Activated CD4-positive, CD25-positive, alpha-beta regulatory T cell treated with anti-CD3 and anti-CD28 coated beads, Interleukin-2, amount 50 U/mL, for 24 hours (primary cell): ENCODE measurements around the gene ULK1.

Experiments
- ATAC-seq, 2 donors: fragments of 150-1000 bp; cut with Tn5 transposase; one replicate each; pipeline ENCODE4 v1.10.0; 2021; ENCODE audit warnings: mild to moderate bottlenecking in 1 of 2, moderate library complexity in 1 of 2

The ULK1 gene

DNA sequence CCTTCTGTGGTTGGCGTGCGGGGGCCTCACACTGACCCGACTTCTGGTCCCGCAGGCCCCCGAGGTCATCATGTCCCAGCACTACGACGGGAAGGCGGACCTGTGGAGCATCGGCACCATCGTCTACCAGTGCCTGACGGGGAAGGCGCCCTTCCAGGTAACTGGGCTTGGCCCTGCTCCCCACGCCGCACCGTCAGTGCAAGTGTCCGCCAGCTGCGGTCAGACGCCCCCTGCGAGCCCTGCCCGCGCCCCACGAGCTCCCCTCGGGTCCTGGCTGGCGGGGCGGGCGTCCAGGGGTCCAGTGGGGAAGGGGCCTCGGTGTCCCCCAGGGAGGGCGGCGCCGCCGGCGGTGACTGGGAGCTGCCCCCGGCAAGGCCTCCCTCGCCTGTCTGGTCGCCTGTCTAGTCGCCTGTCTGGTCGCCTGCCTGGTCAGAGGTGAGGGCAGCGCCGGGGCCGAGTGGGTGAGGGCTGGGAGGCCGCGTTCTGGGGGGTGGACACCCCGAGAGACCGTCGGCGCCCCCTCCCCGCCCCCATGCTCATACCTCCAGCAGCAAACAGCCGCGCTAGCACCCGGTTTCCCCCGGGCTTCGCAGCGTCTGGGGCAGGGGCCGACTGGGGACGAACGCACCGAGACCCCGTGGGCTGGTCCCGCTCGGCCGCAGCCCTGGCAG is 14.8 kb downstream of the ULK1 start:
- no peak for ATAC-seq

DNA sequence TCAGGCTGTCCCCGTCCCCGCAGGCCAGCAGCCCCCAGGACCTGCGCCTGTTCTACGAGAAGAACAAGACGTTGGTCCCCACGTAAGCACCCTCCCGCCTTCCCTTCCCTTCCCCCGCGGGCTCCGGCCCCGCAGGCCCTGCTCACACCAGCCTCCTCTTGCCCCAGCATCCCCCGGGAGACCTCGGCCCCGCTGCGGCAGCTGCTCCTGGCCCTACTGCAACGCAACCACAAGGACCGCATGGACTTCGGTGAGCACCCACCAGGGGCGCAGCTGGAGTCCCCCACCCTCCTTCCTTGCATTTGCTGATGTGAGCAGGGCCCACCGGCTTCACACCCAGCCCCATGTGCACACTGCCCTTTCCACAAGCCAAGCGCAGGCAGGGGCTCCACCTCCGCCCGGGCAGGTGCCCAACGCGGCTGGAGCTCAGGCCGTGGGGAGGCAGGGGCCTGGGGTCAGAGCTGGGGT is 15.4 kb downstream of the ULK1 start:
- no peak for ATAC-seq

DNA sequence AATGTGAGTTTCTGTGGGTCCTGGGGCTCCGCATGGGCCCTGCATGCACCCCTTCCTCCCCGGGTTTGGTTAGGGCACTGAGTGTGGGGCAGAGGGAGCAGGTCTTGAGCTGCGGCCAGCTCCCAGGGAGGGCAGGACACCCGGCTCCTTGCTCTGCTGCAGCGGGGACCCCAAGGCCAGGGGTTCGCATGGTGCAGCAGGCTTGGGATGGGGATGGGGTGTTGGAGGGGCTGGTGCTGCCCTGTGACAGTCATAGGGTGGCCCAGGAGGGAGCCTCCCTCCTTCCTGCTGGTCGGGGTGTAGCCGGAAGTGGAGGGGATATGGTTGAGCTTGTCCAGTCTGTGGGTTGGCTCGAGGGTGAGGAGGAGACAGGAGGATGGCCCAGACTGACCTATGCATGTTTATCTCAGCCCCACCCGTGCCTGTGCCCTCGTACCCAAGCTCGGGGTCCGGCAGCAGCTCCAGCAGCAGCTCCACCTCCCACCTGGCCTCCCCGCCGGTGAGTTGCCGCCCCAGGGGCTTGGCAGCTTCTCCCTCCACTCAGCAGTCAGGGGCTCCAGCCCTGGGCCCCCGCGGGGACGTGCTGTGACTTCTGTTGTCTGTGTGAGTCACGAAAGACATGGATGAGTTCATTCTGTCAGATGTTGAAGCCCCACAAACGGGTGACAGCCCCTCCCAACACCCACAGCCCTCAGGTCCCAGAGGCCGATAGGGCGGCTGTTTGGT is 16.0 kb downstream of the ULK1 start:
- ATAC-seq = no peak

DNA sequence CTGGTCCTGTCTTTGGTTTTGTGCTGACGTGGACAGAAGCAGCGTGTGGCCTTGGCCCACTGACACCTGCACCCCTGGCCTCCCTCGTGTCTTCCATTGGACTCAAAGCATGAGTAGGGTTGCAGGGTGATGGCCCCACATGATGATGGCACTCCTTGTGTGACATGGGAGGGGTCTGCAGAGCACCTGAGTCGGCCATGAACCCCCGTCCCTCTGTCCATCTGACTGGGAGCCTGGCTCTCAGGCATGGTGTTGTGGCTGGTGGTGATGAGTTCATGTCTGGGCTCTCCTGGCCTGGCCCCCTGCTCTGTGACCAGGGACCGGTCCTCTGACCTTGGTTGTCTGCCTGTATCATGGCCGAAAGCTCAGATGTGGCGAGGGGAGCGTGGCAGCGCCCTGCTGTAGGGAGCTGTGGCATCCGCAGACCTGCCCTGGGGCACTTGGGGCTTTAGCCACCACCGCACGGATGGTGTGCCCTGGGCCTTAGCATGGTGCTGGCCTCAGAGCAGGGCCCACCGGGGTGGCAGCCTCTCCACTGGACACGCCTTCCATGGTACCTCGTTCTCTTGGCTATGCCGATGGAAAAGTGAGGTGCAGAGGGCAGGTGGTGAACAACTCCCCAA is 16.7 kb downstream of the ULK1 start:
- ATAC-seq = no peak

DNA sequence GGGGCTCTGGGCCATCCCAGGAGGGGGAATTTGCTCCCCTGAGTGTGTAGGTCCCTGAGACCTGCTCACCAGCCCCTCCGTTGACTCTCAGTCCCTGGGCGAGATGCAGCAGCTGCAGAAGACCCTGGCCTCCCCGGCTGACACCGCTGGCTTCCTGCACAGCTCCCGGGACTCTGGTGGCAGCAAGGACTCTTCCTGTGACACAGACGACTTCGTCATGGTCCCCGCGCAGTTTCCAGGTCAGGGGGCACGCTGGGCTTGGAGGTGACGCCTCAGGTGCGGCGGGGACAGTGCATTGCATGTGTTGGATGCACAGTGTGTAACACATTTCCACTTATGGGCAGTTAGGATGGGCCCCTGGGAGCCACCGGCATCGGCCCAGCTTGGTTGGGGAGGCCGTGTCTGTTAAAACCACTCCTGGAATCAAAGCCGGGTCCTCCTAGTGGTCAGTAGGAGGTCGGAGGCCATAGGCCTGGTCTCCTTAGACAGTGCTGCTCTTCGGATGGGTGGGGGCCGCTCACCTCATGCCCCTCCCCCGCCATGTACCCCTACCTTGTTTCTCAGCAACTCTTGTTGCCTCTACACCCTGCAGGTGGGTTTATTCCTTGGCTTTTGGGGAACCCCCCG is 17.5 kb downstream of the ULK1 start:
- ATAC-seq = no peak

DNA sequence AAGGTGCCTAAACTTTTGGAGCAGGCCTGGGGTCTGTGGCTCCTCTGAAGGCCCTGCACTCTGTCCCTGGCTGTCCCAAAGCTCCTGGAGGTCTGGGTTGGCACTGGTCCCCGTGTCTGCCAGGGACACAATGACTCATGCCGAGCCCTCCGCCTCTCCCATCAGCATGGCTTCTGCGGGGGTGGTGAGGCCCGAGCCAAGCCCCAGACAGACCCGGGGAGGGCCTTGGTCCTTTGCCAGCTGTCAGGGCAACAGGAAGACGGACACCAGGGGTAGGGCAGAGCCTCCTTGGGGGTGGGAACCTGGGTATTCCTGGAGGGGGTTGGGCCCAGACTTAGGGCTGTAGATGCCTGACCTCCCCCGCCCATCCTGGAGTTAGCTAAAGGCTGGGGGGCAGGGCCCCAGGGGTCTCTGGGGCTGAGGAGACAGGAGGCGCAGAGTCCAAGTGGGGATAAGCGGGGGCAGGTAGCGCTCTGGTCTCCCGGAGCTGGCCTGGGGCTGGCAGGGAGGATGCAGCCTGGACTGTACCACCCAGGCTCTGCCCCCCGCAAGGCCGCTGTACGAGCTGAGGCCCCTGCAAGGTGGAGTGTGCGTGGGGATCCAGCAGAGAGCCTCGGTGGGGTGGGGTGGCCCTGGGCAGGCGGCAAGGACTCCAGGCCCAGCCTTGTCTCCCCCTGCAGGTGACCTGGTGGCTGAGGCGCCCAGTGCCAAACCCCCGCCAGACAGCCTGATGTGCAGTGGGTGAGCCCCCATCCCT is 18.3 kb downstream of the ULK1 start:
- ATAC-seq = no peak

DNA sequence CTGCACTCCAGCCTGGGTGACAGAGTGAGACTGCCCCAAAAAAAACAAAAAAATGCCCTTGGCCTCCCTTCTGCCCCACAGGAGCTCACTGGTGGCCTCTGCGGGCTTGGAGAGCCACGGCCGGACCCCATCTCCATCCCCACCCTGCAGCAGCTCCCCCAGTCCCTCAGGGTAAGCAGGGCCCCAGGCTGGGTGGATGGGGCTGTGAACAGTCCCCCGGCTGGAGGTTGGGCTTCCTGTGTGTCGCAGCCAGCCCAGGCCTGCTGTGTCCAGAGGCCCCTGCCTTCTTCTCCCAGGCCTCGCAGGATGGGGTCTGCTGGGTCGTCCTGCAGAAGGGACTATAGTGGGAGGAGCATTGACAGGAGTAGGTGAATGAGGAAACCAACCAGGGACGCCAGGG is 19.2 kb downstream of the ULK1 start:
- ATAC-seq = no peak

DNA sequence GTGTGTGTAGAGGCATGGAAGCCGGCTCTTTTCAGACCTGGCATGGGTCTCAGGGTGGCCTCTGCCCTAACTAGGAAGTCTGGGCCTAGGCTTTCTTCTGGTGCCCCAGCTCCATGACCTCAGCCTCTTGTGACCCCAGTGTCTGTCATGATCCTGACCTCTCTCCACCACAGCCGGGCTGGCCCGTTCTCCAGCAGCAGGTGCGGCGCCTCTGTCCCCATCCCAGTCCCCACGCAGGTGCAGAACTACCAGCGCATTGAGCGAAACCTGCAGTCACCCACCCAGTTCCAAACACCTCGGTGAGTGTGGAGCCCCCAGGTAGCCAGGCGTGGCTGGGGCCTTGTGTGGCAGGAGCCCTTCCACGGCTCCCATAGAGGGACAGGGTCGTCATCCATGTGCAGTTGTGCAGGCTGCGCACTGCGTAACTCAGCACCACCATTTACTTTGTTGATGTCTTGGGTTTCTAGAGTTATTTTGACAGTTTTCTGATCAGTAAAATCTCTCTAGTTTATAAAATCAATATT is 19.8 kb downstream of the ULK1 start:
- no peak for ATAC-seq

DNA sequence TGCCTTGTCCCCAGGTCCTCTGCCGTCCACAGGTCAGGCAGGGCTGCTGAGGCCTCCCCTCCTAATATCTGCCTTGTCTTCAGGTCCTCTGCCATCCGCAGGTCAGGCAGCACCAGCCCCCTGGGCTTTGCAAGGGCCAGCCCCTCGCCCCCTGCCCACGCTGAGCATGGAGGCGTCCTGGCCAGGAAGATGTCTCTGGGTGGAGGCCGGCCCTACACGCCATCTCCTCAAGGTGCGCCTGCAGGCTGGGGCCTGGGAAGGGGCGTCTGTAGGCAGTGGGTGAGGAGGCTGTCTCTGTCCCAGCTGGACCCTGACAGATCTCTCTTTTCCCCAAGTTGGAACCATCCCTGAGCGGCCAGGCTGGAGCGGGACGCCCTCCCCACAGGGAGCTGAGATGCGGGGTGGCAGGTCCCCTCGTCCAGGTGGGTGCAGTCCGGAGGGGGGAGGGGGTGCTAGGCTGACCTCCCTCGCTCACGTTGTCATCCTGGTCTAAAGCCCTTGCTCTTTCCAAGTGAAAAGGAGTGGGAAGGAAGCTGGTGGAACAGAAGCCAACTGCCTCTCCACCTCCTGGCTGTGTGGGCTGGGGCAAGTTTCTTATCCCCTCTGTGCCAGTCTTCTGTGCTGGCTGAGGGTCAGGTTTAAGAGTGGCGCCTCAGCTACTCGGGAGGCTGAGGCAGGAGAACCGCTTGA is 20.7 kb downstream of the ULK1 start:
- ATAC-seq = no peak

DNA sequence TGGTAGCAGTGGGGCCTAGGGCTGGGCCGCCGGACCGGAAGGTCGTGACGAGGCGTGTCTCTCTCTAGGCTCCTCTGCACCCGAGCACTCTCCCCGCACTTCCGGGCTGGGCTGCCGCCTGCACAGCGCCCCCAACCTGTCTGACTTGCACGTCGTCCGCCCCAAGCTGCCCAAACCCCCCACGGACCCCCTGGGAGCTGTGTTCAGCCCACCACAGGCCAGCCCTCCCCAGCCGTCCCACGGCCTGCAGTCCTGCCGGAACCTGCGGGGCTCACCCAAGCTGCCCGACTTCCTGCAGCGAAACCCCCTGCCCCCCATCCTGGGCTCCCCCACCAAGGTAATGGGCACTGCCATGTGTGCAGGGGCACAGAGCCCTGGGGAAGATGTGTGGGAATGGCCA is 21.4 kb downstream of the ULK1 start:
- ATAC-seq = no peak

DNA sequence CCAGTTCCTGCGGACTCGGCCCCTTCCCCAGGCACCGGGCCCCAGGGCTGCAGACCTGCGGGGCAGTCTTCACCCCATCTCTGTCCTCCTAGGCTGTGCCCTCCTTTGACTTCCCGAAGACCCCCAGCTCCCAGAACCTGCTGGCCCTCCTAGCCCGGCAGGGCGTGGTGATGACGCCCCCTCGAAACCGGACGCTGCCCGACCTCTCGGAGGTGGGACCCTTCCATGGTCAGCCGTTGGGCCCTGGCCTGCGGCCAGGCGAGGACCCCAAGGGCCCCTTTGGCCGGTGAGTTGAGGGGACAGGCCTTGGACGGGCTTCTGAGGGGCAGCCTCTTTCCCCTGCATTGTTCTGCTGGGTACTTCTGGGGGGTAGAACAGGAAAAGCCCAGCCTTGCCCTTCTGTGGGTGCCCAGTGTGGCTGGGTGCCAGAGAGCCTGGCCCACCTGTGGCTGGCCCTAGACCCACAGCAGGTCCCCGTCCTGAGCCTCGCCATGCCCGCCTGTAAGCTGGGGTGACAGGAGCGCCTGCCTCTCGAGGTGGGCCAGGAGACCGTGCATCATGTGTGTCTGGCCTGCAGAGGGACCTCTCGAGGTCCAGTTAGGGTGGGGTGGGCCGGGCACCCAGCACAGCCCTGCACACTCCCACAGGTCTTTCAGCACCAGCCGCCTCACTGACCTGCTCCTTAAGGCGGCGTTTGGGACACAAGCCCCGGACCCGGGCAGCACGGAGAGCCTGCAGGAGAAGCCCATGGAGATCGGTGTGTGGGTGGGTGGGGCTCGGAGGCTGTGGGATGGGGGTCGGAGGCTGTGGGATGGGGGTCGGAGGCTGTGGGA is 22.1 kb downstream of the ULK1 start:
- no peak for ATAC-seq

DNA sequence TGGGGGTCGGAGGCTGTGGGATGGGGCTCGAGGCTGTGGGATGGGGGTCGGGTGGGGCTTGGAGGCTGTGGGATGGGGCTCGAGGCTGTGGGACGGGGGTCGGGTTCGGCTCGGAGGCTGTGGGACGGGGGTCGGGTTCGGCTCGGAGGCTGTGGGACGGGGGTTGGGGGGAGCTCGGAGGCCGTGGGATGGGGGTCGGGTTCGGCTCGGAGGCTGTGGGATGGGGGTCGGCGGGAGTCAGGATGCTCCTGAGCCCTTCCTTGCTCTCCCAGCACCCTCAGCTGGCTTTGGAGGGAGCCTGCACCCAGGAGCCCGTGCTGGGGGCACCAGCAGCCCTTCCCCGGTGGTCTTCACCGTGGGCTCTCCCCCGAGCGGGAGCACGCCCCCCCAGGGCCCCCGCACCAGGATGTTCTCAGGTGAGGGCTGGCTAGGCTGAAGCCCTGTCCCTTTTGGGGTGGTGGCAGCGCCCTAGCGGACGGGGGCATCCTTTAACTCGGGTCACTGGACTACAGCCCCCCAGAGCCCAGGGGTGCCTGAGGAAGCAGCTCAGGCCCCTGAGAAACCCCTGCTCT is 22.8 kb downstream of the ULK1 start:
- no peak for ATAC-seq

DNA sequence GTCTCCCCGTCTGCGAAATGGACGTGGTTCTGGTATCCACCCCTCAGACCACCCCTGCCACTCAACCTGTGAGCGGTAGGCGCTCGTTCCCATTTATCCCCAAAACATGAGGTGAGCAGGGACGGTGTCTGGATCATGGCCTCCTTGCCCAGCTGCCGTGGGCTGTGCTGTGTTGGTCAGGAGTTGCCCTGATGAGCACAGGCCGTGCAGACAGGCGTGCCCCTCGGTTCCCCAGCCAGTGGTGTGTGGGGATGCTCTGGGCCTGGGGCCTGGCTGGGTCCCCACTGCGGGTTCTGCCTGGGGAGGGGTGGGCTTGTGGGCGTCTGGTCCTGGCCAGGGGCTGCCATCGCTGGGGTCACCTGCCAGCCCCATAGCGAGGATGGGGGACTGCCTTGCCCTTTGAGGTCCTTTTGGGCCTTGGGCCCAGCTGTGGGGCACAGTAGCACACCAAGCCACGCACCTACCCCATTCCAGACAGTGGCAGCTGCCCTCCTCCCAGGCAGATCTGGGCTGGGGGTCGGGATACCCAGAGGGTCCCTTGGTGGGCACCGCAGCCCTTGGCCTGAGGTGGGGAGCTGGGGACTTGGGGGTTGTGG is 23.4 kb downstream of the ULK1 start:
- ATAC-seq = no peak

DNA sequence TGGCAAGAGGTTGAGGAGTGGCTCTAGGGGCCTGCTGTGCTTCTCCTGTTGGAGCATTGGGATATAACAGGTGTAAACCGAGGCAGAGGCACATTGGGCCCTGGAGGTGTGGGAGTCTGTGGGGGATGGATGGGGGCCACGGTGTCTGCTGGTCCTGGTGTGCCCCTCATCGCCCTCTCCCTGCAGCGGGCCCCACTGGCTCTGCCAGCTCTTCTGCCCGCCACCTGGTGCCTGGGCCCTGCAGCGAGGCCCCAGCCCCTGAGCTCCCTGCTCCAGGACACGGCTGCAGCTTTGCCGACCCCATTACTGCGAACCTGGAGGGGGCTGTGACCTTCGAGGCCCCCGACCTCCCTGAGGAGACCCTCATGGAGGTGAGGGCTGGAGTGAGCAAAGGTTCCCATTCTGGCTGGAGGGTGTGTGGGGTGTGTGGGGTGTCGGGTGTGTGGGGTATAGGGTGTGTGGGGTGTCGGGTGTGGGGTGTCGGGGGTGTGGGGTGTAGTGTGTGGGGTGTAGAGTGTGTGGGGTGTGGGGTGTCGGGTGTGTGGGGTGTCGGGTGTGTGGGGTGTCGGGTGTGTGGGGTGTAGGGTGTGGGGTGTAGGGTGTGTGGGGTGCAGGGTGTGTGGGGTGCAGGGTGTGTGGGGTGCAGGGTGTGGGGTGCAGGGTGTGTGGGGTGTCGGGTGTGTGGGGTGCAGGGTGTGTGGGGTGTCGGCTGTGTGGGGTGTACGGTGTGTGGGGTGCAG is 24.1 kb downstream of the ULK1 start:
- no peak for ATAC-seq

DNA sequence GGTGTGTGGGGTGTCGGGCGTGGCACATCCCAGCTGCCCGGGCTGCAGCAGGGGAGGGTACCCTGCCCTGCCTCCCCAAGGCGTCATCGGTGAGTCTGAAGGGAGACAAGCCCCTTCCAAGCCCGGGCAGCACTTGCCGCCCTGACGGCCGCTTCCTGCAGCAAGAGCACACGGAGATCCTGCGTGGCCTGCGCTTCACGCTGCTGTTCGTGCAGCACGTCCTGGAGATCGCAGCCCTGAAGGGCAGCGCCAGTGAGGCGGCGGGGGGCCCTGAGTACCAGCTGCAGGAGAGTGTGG is 24.6 kb downstream of the ULK1 start:
- no peak for ATAC-seq

DNA sequence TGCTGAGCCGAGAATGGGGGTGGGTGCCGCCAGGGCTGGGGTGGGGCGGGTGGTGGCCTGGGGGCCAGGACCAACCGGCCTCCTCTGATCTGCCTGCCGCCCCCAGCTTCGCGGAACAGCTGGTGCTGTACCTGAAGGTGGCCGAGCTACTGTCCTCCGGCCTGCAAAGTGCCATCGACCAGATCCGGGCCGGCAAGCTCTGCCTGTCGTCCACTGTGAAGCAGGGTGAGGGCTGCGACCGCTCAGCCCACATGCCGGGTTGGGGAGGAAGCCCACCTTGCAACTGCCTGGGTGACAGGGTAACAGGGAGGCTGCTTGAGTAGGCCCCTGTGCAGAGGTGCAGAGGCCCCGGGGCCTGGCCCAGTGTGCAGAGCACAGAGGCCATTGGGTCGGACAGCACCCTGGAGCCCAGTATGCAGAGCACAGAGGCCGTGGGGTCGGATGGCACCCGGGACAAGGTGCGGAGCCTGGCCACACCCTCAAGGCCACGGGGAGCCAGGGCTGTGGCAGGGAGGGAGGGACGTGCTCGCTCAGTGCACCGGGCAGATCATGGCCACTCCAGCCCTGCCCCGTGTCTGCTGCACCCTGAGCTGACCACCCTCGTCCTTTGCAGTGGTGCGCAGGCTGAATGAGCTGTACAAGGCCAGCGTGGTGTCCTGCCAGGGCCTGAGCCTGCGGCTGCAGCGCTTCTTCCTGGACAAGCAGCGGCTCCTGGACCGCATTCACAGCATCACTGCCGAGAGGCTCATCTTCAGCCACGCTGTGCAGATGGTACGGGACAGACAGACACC is 25.1 kb downstream of the ULK1 start:
- ATAC-seq = no peak

DNA sequence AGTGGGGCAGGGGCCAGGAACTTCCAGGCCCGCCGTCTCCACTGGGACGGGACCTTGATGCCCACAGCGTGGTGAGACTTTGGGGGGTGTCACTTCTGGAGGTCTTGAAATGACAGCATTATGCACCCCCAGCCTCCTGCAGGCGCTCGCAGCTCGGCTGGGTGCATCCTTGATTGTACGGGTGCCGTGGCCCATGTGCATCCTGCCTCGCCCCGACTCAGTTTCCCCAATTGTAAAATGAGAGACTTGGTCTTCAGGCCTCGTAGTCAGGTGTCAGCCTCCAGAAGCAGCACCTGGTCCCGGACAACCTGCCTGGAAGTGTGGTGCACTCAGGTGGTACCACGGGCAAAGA is 25.7 kb downstream of the ULK1 start:
- ATAC-seq = no peak

DNA sequence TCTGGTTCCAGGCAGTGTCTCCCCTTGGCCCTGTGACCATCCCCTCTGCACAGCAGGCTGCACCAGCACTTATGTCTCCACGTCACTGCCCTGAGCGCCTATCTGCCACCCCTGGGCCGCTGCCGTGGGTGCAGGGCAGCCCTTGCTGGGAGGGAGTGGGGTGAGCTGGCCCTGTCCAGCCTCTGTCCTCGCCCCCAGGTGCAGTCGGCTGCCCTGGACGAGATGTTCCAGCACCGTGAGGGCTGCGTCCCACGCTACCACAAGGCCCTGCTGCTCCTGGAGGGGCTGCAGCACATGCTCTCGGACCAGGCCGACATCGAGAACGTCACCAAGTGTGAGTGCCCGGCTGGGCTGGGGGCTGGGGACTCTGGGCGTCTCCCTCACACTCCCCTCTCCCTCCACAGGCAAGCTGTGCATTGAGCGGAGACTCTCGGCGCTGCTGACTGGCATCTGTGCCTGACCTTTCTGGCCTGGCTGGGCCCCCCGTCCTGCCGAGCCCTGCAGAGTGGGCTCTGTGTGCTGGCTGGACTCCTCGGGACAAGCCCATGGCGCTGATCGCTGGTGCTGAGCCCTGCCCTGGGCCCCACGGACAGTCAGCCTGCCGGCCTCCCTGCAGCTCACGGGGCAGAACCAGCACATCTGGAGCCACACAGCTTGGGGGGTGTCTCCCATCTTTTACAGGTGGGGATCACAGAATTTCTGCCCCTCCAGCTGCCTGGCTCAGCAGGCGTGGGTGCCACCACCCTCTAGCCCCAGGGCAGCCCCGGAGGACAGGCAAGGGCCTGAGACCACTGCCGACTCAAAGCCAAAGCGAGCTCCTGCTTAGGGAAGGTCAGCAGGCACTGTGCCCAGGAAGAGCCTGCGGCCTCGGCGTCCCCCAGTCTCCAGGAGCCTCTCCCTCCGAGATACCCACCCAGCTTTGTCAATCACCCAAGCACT is 26.7 kb downstream of the ULK1 start:
- no peak for ATAC-seq
